ENCODE measurements around the gene NUDT22.

DNA sequence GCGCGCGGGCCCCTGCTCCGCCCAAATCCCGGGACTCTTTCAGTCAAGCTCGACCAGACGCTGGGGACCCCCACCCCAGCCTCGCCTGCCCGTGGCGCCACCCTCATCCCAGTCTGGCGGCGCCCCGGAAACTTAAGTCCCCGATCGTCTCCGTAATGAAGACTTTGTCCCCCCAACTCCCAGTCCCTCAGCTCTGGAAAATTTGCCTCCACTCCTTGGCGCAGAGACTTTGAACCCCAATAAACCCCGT, 25.6 kb downstream of the NUDT22 start:
- TF ChIP-seq, protein P1, sequence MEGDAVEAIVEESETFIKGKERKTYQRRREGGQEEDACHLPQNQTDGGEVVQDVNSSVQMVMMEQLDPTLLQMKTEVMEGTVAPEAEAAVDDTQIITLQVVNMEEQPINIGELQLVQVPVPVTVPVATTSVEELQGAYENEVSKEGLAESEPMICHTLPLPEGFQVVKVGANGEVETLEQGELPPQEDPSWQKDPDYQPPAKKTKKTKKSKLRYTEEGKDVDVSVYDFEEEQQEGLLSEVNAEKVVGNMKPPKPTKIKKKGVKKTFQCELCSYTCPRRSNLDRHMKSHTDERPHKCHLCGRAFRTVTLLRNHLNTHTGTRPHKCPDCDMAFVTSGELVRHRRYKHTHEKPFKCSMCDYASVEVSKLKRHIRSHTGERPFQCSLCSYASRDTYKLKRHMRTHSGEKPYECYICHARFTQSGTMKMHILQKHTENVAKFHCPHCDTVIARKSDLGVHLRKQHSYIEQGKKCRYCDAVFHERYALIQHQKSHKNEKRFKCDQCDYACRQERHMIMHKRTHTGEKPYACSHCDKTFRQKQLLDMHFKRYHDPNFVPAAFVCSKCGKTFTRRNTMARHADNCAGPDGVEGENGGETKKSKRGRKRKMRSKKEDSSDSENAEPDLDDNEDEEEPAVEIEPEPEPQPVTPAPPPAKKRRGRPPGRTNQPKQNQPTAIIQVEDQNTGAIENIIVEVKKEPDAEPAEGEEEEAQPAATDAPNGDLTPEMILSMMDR (conservative IDR thresholded peaks at IDR 0.05; ENCODE audit: low read length), result no peak
- TF ChIP-seq EZH2phosphoT487 (IDR thresholded peaks at IDR 0.05; ENCODE audit: borderline replicate concordance), result no peak

Measured in Loucy (cell line).